ENCODE results near the gene POLR3C. TPM values are rescaled to one million over a fixed set of nuclear protein-coding genes. Genes with fewer than 3 reads are reported as not detected.
A peak's percentile ranks its signal among the peaks of the same experiment; 100 is the strongest.

POLR3C gene
- polyA plus RNA-seq, 1 experiment: 70.6 TPM

- H3K27ac ChIP-seq (ENCODE audit: low read depth, low read length): no peak overlapping the region
- CTCF ChIA-PET: interaction anchor here (1.5 to 5.9 kb wide), 2 partner anchors 7 to 14 kb away, joined by 3 to 48 read pairs; partner anchors contain the start of genes NUDT17, POLR3C and RNF115
- TF ChIP-seq CTCF (IDR thresholded peaks at IDR 0.05; ENCODE audit: low read depth, low read length): no peak
- no peaks in the 10 kb centered on the region for H3K9me3 ChIP-seq (ENCODE audit: control insufficient read depth, insufficient read depth, low read length)
- no peak for DNase-seq (ENCODE audit: low read depth, low spot score)
- POLR2A ChIA-PET: interaction anchor here (0.6 kb wide), 1 partner anchor 10 kb away, joined by 3 read pairs; no protein-coding TSS in a partner anchor
- H3K27me3 ChIP-seq (ENCODE audit: control insufficient read depth, insufficient read depth, low read length): no peaks in the 10 kb centered on the region
- no peak overlapping the region for H3K4me3 ChIP-seq (ENCODE audit: low read depth, low read length)
These were observed 13.7 kb downstream of the POLR3C start for GRCh38 chr1:145837656-145838055.

GRCh38 chr1:145843031-145843430, 19.0 kb downstream of the POLR3C start:
- Histone ChIP-seq H3K9me3 (ENCODE audit: control insufficient read depth, insufficient read depth, low read length) (no peaks in the 10 kb centered on the region; the same call in 1 of the 2 replicates), H3K27me3 (ENCODE audit: control insufficient read depth, insufficient read depth, low read length) (no peaks in the 10 kb centered on the region), H3K27ac (ENCODE audit: low read depth, low read length) (no peak overlapping the region), H3K4me3 (ENCODE audit: low read depth, low read length) (no peak overlapping the region)
- CTCF ChIA-PET: interaction anchor here (0.5 to 3.8 kb wide), 4 partner anchors 8 to 135 kb away, joined by 3 to 50 read pairs (median 26); partner anchors contain the start of gene ITGA10
- no peak for DNase-seq (ENCODE audit: low read depth, low spot score)
- no peak for TF ChIP-seq CTCF (IDR thresholded peaks at IDR 0.05; ENCODE audit: low read depth, low read length)
- POLR2A ChIA-PET: interaction anchor here (1.1 kb wide), 1 partner anchor 69 kb away, joined by 3 read pairs; no protein-coding TSS in a partner anchor

GRCh38 chr1:145845144-145845513, 21.1 kb downstream of the POLR3C start:
- Histone ChIP-seq H3K4me3 (ENCODE audit: low read depth, low read length) (peak overlapping the region; percentile 70), H3K27ac (ENCODE audit: low read depth, low read length) (no peak overlapping the region), H3K9me3 (ENCODE audit: control insufficient read depth, insufficient read depth, low read length) (no peaks in the 10 kb centered on the region; the same call in 1 of the 2 replicates), H3K27me3 (ENCODE audit: control insufficient read depth, insufficient read depth, low read length) (no peaks in the 10 kb centered on the region)
- ChIA-PET CTCF (interaction anchor here (0.6 to 6.4 kb wide), 40 partner anchors 10 to 190 kb away, joined by 3 to 104 read pairs (median 7); partner anchors contain the start of genes HJV, ITGA10, PEX11B and PIAS3), POLR2A (interaction anchor here (0.6 to 7.1 kb wide), 15 partner anchors 11 to 168 kb away, joined by 3 to 116 read pairs (median 4); partner anchors contain the start of genes ANKRD34A, PIAS3, POLR3C and POLR3GL)
- TF ChIP-seq CTCF (IDR thresholded peaks at IDR 0.05; ENCODE audit: low read depth, low read length): no peak
- DNase-seq (ENCODE audit: low read depth, low spot score): no peak

- CTCF ChIA-PET: interaction anchor here (0.6 to 6.4 kb wide), 42 partner anchors 9 to 189 kb away, joined by 3 to 104 read pairs (median 6); partner anchors contain the start of genes HJV, ITGA10, PEX11B and PIAS3
- Histone ChIP-seq H3K9me3 (ENCODE audit: control insufficient read depth, insufficient read depth, low read length) (no peaks in the 10 kb centered on the region; the same call in 1 of the 2 replicates), H3K4me3 (ENCODE audit: low read depth, low read length) (peak within 1 kb of the TSS; percentile 70), H3K27ac (ENCODE audit: low read depth, low read length) (peak within 1 kb of the TSS; percentile 31), H3K27me3 (ENCODE audit: control insufficient read depth, insufficient read depth, low read length) (no peaks in the 10 kb centered on the region)
- POLR2A ChIA-PET: interaction anchor here (0.6 to 7.1 kb wide), 15 partner anchors 11 to 168 kb away, joined by 3 to 116 read pairs (median 4); partner anchors contain the start of genes ANKRD34A, PEX11B, PIAS3 and POLR3C
- TF ChIP-seq CTCF (IDR thresholded peaks at IDR 0.05; ENCODE audit: low read depth, low read length): peak; percentile 93
- peak; percentile 24 for DNase-seq (ENCODE audit: low read depth, low spot score)
These were observed 21.6 kb downstream of the POLR3C start, which contains the start of gene NUDT17 for GRCh38 chr1:145845514-145846161. Gene NUDT17, plus strand, starts transcription at chr1:145845630. Its CDS starts 11 bp downstream, at chr1:145845641.

All from AG04450 (cell line).